Measurements from ENCODE around the gene PTPRN2. TPM values are rescaled to one million over a fixed set of nuclear protein-coding genes. Genes with fewer than 3 reads are reported as not detected.
A peak's percentile ranks its signal among the peaks of the same experiment; 100 is the strongest.
"Not testable (repeated sequence)": the region's sequence is repeated elsewhere in the genome, so short reads cannot be mapped to it uniquely, and the experiment has no call there.

The PTPRN2 gene
- total and polyA plus RNA-seq, 9 of the 15 experiments (the other 6 are each of a cell fraction or from before 2014, with no cell fraction given) = not detected

DNA sequence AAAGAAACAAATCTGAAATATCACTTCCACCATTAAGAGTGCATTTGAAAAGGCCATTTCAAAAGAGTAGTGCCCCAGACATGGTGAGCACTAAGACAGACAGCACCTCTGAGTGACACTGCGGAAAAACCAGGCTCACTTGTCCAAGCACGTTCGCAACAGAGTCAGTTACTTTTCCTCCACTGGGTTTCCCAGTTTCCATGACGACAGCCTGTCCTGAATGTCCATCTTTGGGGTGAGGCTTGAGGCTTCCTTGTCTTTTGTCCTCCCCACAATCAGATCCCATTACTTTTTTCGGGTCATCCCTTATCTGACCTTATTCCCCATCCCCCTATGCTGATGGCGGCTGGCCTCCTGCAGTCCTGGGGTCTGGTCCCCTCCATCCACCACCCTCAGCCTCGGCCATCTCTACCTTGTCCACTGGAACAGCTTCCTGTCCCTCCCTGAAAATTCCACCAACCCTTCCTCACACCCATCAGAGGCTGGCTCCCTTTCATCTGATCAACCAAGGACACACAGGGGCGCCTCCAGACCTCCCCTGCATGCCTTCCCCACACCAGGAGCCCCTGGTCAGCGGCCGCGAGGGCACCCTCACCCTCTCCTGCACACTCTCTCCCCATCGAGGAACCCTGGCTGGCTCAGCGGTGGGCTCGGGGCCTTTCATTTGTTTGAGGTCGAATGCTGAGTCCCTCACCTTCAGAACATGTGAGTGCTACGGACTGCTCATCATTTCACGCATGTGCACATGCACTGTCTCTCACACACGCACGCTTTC is 887.2 kb downstream of the PTPRN2 start:
- H3K9me1 ChIP-seq (ENCODE audit: control insufficient read depth, insufficient read depth, low read length) = no peaks in the 10 kb centered on the region
- WGBS (ENCODE audit: insufficient coverage, low coverage, missing lambda C conversion rate) = under 1% methylated on average over 19 of the region's 19 CpGs
- ATAC-seq = no peak
- no peaks in the 10 kb centered on the region for H3K9me3 ChIP-seq (replicated peaks; ENCODE audit: control insufficient read depth, insufficient read depth, low read depth, low read length)
- peaks cover 39 to 61% of the 10 kb centered on the region in 2 experiments for H3K27me3 ChIP-seq (ENCODE audit: control insufficient read depth in 2 of 2, insufficient read depth in 2 of 2, low read length in 2 of 2)
- TF ChIP-seq CCAR2 (IDR thresholded peaks at IDR 0.05; ENCODE audit: low read depth, low read length) (no peak), RFX1 (IDR thresholded peaks at IDR 0.05) (peak; percentile 70)
- POLR2A ChIA-PET = no interaction called here
- no peak overlapping the region for H3K27ac ChIP-seq (ENCODE audit: extremely low read depth, low read depth, low read length)
- no peak overlapping the region for H2AFZ ChIP-seq (ENCODE audit: low read depth, low read length)
- FAIRE-seq = no peak
- intact Hi-C loops (cut with micrococcal nuclease) = no loop called here
- no peaks in the 10 kb centered on the region for H3K36me3 ChIP-seq (ENCODE audit: control insufficient read depth, insufficient read depth, low read length)
- H3K9ac ChIP-seq (ENCODE audit: insufficient read depth in 1 of 2, low read depth in 2 of 2, low read length in 2 of 2) = no peak overlapping the region
- H3K79me2 ChIP-seq (ENCODE audit: control insufficient read depth, insufficient read depth, low read length) = no peaks in the 10 kb centered on the region
- H4K20me1 ChIP-seq (replicated peaks; ENCODE audit: control insufficient read depth, insufficient read depth, low read length) = peaks cover 10% of the 10 kb centered on the region; the same call in 1 of the 2 replicates
- CTCF ChIA-PET (ENCODE audit: low intra/inter-chr PET ratio) = interaction anchor here (0.7 kb wide), 1 partner anchor 182 kb away, joined by 4 read pairs; no protein-coding TSS in a partner anchor
- in situ Hi-C loops (cut with MboI) = no loop called here
- no peak overlapping the region for H3K4me2 ChIP-seq (ENCODE audit: insufficient read depth, low read length)
- no peaks in the 10 kb centered on the region for H3K4me1 ChIP-seq (replicated peaks in 1 of 2; ENCODE audit: control insufficient read depth in 2 of 2, insufficient read depth in 2 of 2, low read length in 2 of 2)
- H3K4me3 ChIP-seq = no peak overlapping the region
- no peak for DNase-seq (ENCODE audit: extremely low read depth in 1 of 4, low spot score in 3 of 4)
- BruUV-seq (replicated peaks) = no TSS peak

DNA sequence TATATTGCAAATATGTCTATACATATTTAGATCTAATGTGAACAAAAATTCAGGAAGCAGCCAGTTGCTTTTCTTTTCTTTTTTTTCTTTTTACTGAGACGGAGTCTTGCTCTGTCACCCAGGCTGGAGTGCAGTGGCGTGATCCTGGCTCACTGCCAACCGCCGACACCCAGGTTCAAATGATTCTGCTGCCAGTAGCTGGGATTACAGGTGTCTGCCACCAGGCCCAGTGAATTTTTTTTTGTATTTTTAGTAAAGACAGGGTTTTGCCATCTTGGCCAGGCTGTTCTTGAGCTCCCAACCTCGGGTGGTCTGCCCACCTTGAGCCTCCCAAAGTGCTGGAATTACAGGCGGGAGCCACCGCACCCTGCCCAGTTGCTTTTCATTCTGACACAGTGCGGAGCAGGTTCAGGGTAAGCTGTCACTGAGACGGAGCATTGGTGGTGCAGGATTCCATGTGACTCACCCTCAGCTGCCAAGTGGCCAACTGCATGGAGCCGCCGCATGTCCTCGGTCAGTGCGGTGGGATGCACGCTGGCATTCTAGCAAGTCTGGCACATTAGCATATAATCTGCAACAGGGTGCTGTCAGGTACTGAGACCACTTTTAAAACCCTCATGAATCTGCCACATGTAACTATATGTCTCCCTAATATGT is 888.1 kb downstream of the PTPRN2 start:
- peaks cover 38 to 53% of the 10 kb centered on the region in 2 experiments for H3K27me3 ChIP-seq (ENCODE audit: control insufficient read depth in 2 of 2, insufficient read depth in 2 of 2, low read length in 2 of 2)
- DNase-seq (ENCODE audit: extremely low read depth in 1 of 4, low spot score in 3 of 4) (no peak), ATAC-seq (no peak), FAIRE-seq (no peak)
- WGBS (ENCODE audit: insufficient coverage, low coverage, missing lambda C conversion rate) = 2% methylated on average over 14 of the region's 14 CpGs
- no peak overlapping the region for H3K27ac ChIP-seq (ENCODE audit: extremely low read depth, low read depth, low read length)
- POLR2A ChIA-PET = no interaction called here
- no TSS peak for BruUV-seq (replicated peaks)
- no peaks in the 10 kb centered on the region for H3K4me1 ChIP-seq (replicated peaks in 1 of 2; ENCODE audit: control insufficient read depth in 2 of 2, insufficient read depth in 2 of 2, low read length in 2 of 2)
- no peak overlapping the region for H3K4me3 ChIP-seq
- H3K79me2 ChIP-seq (ENCODE audit: control insufficient read depth, insufficient read depth, low read length) = no peaks in the 10 kb centered on the region
- in situ Hi-C loops (cut with MboI) (no loop called here), intact Hi-C loops (cut with micrococcal nuclease) (no loop called here)
- no peak overlapping the region for H3K4me2 ChIP-seq (ENCODE audit: insufficient read depth, low read length)
- no peak overlapping the region for H3K9ac ChIP-seq (ENCODE audit: insufficient read depth in 1 of 2, low read depth in 2 of 2, low read length in 2 of 2)
- CTCF ChIA-PET (ENCODE audit: low intra/inter-chr PET ratio) = no interaction called here
- peaks cover 10% of the 10 kb centered on the region; the same call in 1 of the 2 replicates for H4K20me1 ChIP-seq (replicated peaks; ENCODE audit: control insufficient read depth, insufficient read depth, low read length)
- TF ChIP-seq ZNF316 (IDR thresholded peaks at IDR 0.05) (no peak), NFIC (IDR thresholded peaks at IDR 0.05) (peak; percentile 89)
- H2AFZ ChIP-seq (ENCODE audit: low read depth, low read length) = no peak overlapping the region
- H3K9me3 ChIP-seq (replicated peaks; ENCODE audit: control insufficient read depth, insufficient read depth, low read depth, low read length) = no peaks in the 10 kb centered on the region
- no peaks in the 10 kb centered on the region for H3K36me3 ChIP-seq (ENCODE audit: control insufficient read depth, insufficient read depth, low read length)
- no peaks in the 10 kb centered on the region for H3K9me1 ChIP-seq (ENCODE audit: control insufficient read depth, insufficient read depth, low read length)

DNA sequence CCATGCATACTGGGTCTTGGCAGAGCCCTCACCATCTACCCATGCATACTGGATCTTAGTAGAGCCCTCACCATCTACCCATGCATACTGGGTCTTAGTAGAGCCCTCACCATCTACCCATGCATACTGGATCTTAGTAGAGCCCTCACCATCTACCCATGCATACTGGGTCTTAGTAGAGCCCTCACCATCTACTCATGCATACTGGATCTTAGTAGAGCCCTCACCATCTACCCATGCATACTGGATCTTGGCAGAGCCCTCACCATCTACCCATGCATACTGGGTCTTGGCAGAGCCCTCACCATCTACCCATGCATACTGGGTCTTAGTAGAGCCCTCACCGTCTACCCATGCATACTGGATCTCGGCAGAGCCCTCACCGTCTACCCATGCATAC is 890.3 kb downstream of the PTPRN2 start:
- H3K9me3 ChIP-seq (replicated peaks; ENCODE audit: control insufficient read depth, insufficient read depth, low read depth, low read length); BruUV-seq (replicated peaks); in situ Hi-C loops (cut with MboI); H3K4me3 ChIP-seq; H3K9ac ChIP-seq (ENCODE audit: insufficient read depth in 1 of 2, low read depth in 2 of 2, low read length in 2 of 2); H3K4me2 ChIP-seq (ENCODE audit: insufficient read depth, low read length); H3K36me3 ChIP-seq (ENCODE audit: control insufficient read depth, insufficient read depth, low read length); H3K9me1 ChIP-seq (ENCODE audit: control insufficient read depth, insufficient read depth, low read length); H3K79me2 ChIP-seq (ENCODE audit: control insufficient read depth, insufficient read depth, low read length); H4K20me1 ChIP-seq (replicated peaks; ENCODE audit: control insufficient read depth, insufficient read depth, low read length); intact Hi-C loops (cut with micrococcal nuclease); H3K27ac ChIP-seq (ENCODE audit: extremely low read depth, low read depth, low read length); DNase-seq (ENCODE audit: extremely low read depth in 1 of 4, low spot score in 3 of 4); POLR2A ChIA-PET; FAIRE-seq; CTCF ChIA-PET (ENCODE audit: low intra/inter-chr PET ratio); ATAC-seq; H2AFZ ChIP-seq (ENCODE audit: low read depth, low read length): not testable (repeated sequence)
- Histone ChIP-seq H3K4me1 (replicated peaks in 1 of 2; ENCODE audit: control insufficient read depth in 2 of 2, insufficient read depth in 2 of 2, low read length in 2 of 2) (peaks cover 0 to 11% of the 10 kb centered on the region in 2 experiments; a peak in 1 of 5 replicates), H3K27me3 (ENCODE audit: control insufficient read depth in 2 of 2, insufficient read depth in 2 of 2, low read length in 2 of 2) (peaks cover 23 to 50% of the 10 kb centered on the region in 2 experiments)
- 0% methylated on average over 3 of the region's 3 CpGs for WGBS (ENCODE audit: insufficient coverage, low coverage, missing lambda C conversion rate)
